Mucosa of stomach (tissue), 1 donor: ENCODE results near the gene ZBTB26.
"Not testable (repeated sequence)": the region's sequence is repeated elsewhere in the genome, so short reads cannot be mapped to it uniquely, and the experiment has no call there.

Experiments used
- H3K27me3 ChIP-seq: one replicate; pipeline ENCODE4 v1.7.0; 2013; ENCODE audit warnings: mild to moderate bottlenecking, low read length; ENCODE audit not compliant: control insufficient read depth, insufficient read depth
- H3K36me3 ChIP-seq: one replicate; pipeline ENCODE4 v1.7.0; 2013; ENCODE audit warnings: low read length; ENCODE audit not compliant: control insufficient read depth, insufficient read depth
- H3K4me1 ChIP-seq: one replicate; pipeline ENCODE4 v1.7.0; 2013; ENCODE audit warnings: mild to moderate bottlenecking, low read length; ENCODE audit not compliant: control insufficient read depth, insufficient read depth
- H3K4me3 ChIP-seq: one replicate; pipeline ENCODE4 v1.7.0; 2013; ENCODE audit warnings: low read length
- H3K9ac ChIP-seq: one replicate; pipeline ENCODE4 v1.7.0; 2013; ENCODE audit warnings: mild to moderate bottlenecking, low read length, moderate library complexity
- H3K9me3 ChIP-seq: one replicate; pipeline ENCODE4 v1.7.0; 2013; ENCODE audit warnings: mild to moderate bottlenecking, low read length, moderate library complexity; ENCODE audit not compliant: control insufficient read depth
- donor health status: Pancreatic carcinoma.

The ZBTB26 gene

DNA sequence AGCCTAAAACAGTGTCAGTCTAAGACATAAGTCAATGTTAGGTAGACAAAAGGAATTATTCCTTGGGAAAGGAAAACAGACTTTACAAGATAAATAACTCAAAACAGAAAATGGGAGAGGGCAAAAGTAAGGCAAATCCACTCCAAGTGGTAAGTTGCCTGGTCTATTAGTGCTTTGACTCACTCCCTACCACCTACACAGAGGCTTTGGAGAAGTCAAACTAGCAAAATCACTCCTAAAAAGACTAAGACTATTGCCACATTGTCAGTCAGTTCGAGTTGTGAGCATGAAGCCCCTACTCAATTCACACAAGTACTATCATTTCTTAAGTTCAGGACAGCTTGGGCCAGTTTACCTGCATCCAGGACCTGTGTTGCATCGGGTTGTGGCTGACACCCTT is 13.0 kb downstream of the ZBTB26 start:
- Histone ChIP-seq H3K9me3 (no peaks in the 10 kb centered on the region), H3K4me3 (no peak overlapping the region), H3K36me3 (no peaks in the 10 kb centered on the region), H3K9ac (no peak overlapping the region), H3K27me3 (no peaks in the 10 kb centered on the region), H3K4me1 (no peaks in the 10 kb centered on the region)

- H3K4me1 ChIP-seq: peaks cover 10% of the 10 kb centered on the region
- peak within 1 kb of the TSS; percentile 92 for H3K4me3 ChIP-seq
- no peaks in the 10 kb centered on the region for H3K27me3 ChIP-seq
- H3K36me3 ChIP-seq: no peaks in the 10 kb centered on the region
- H3K9me3 ChIP-seq: no peaks in the 10 kb centered on the region
- peak within 1 kb of the TSS; percentile 89 for H3K9ac ChIP-seq
These were observed 18.2 kb downstream of the ZBTB26 start, which contains the start of gene ZBTB6 for GRCh38 chr9:122912964-122913673. Gene ZBTB6, minus strand, starts transcription at chr9:122913323. Its CDS starts 1,251 bp downstream, at chr9:122912072.

- H3K36me3 ChIP-seq: no peaks in the 10 kb centered on the region
- peak overlapping the region; percentile 92 for H3K4me3 ChIP-seq
- H3K9ac ChIP-seq: peak overlapping the region; percentile 89
- no peaks in the 10 kb centered on the region for H3K27me3 ChIP-seq
- peaks cover 10% of the 10 kb centered on the region for H3K4me1 ChIP-seq
- no peaks in the 10 kb centered on the region for H3K9me3 ChIP-seq
These were observed 18.7 kb downstream of the ZBTB26 start for GRCh38 chr9:122912671-122912963.

GRCh38 chr9:122906122-122906521 is 25.2 kb downstream of the ZBTB26 start:
- H3K4me3 ChIP-seq, H3K9me3 ChIP-seq, H3K9ac ChIP-seq, H3K4me1 ChIP-seq, H3K36me3 ChIP-seq, H3K27me3 ChIP-seq: not testable (repeated sequence)

GRCh38 chr9:122904823-122905710 is 26.2 kb downstream of the ZBTB26 start, which contains the start of gene RC3H2:
Gene RC3H2, minus strand, starts transcription at chr9:122905359. Its CDS starts 7,850 bp downstream, at chr9:122897509.
- peak within 1 kb of the TSS; percentile 88 for H3K4me3 ChIP-seq
- H3K9ac ChIP-seq: peak within 1 kb of the TSS; percentile 97
- H3K4me1 ChIP-seq: no peaks in the 10 kb centered on the region
- H3K9me3 ChIP-seq: no peaks in the 10 kb centered on the region
- no peaks in the 10 kb centered on the region for H3K36me3 ChIP-seq
- H3K27me3 ChIP-seq: no peaks in the 10 kb centered on the region

DNA sequence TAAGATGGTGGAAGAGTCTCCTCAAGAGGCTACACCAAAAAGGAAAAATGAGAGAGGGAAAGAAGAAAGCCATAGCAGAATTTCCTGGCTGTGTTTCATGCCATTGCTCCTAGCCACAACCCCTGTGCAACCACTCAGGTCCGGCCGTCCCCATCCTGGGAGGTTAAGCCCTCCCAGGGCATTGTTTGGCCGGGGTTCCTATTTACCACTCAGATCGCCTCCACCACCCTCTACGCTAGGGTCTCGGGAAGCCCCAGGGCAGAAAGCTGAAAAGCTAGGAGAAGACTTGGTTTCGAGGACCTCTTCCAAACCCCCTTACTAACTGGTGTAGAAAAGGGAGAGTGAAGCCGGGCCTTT is 26.9 kb downstream of the ZBTB26 start:
- Histone ChIP-seq H3K36me3 (no peaks in the 10 kb centered on the region), H3K4me1 (no peaks in the 10 kb centered on the region), H3K9ac (peak overlapping the region; percentile 97), H3K4me3 (peak overlapping the region; percentile 88), H3K27me3 (no peaks in the 10 kb centered on the region), H3K9me3 (no peaks in the 10 kb centered on the region)

GRCh38 chr9:122900791-122901190 is 30.5 kb downstream of the ZBTB26 start:
- H3K9me3 ChIP-seq: no peaks in the 10 kb centered on the region
- H3K27me3 ChIP-seq: no peaks in the 10 kb centered on the region
- no peaks in the 10 kb centered on the region for H3K36me3 ChIP-seq
- H3K4me3 ChIP-seq: no peak overlapping the region
- peak overlapping the region; percentile 5 for H3K9ac ChIP-seq
- no peaks in the 10 kb centered on the region for H3K4me1 ChIP-seq

DNA sequence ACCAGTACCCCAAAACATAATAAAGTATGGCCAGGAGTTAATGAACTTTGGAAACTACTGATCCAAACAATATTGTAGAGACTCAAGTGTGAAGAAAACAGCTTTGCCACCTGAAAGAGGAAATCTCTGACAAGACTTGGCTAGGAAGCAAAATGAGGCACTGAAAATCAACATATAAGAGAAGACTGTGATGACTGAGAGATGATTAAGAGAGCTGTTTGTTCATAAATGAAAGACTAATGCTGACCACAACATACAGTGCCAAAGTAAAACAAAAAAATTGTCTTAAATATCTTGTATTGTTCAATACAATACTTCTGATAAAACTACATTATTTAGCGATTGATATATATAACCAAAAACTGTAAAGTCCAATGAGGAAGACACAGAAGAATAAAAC is 33.3 kb downstream of the ZBTB26 start:
- no peaks in the 10 kb centered on the region for H3K4me1 ChIP-seq
- no peaks in the 10 kb centered on the region for H3K36me3 ChIP-seq
- no peak overlapping the region for H3K4me3 ChIP-seq

GRCh38 chr9:122888480-122888879 is 42.8 kb downstream of the ZBTB26 start:
- no peak overlapping the region for H3K4me3 ChIP-seq
- H3K36me3 ChIP-seq: peaks cover 4% of the 10 kb centered on the region
- H3K4me1 ChIP-seq: no peaks in the 10 kb centered on the region
- H3K9me3 ChIP-seq: no peaks in the 10 kb centered on the region
- no peak overlapping the region for H3K9ac ChIP-seq
- no peaks in the 10 kb centered on the region for H3K27me3 ChIP-seq

More for the DNA sequence above, 33.3 kb downstream of the ZBTB26 start:
- H3K9ac ChIP-seq: no peak overlapping the region
- H3K27me3 ChIP-seq: no peaks in the 10 kb centered on the region
- no peaks in the 10 kb centered on the region for H3K9me3 ChIP-seq

DNA sequence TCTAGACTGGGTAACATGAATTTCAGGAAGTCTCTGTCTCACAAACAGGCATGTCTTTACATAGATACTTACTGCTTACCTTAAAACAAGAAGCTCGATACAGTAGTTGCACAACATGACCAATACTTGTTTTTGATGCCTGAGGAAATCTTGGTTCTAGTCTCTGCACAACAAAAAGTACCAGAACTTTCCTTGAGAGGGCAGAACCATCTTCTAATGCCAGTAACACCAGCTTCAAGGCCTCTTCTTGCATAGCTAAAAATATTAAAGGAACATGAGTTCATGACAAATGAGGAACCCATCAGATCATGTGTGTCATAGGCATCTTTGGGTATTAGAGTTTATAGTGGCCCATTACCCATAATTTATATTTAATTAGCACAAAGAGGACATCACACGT is 48.2 kb downstream of the ZBTB26 start:
- Histone ChIP-seq H3K9me3 (no peaks in the 10 kb centered on the region), H3K4me3 (no peak overlapping the region), H3K4me1 (peaks cover 20% of the 10 kb centered on the region), H3K9ac (no peak overlapping the region), H3K36me3 (no peaks in the 10 kb centered on the region), H3K27me3 (no peaks in the 10 kb centered on the region)

DNA sequence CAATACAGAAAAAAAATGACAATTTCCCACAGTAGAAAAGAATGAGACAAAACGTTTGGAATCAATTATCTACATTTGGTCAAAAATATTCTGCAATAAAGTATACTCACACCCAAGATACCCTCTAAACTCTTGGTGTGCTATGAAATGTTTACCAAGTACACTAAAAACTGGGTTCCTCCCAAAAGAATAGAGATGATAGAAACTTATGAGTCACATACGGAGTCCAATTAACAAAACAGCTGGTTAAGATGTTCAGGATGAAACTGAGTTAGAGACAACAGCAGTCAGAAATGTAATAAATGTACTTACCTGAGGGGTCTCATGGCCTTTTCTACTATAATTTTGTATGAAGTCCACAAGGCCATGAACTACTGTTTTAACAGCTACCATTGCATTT is 51.9 kb downstream of the ZBTB26 start:
- Histone ChIP-seq H3K9ac (no peak overlapping the region), H3K36me3 (no peaks in the 10 kb centered on the region), H3K27me3 (no peaks in the 10 kb centered on the region), H3K4me1 (peaks cover 20% of the 10 kb centered on the region), H3K9me3 (no peaks in the 10 kb centered on the region), H3K4me3 (no peak overlapping the region)

- no peak overlapping the region for H3K4me3 ChIP-seq
- no peak overlapping the region for H3K9ac ChIP-seq
- peaks cover 9% of the 10 kb centered on the region for H3K4me1 ChIP-seq
- H3K27me3 ChIP-seq: no peaks in the 10 kb centered on the region
- no peaks in the 10 kb centered on the region for H3K36me3 ChIP-seq
- H3K9me3 ChIP-seq: no peaks in the 10 kb centered on the region
These were observed 55.8 kb downstream of the ZBTB26 start for GRCh38 chr9:122875523-122875922.
